WTC11 (cell line): ENCODE results near the gene MYCBP2. TPM values are rescaled to one million over a fixed set of nuclear protein-coding genes. Genes with fewer than 3 reads are reported as not detected.
A peak's percentile ranks its signal among the peaks of the same experiment; 100 is the strongest.

ENCODE experiments used
- ATAC-seq: fragments of 200-7000 bp; cut with Tn5 transposase; 2 replicates; pipeline ENCODE4 v1.10.0; 2021; ENCODE audit warnings: mild to moderate bottlenecking, moderate library complexity
- CTCF ChIA-PET: fragments of 300-600 bp; sonication (Branson Sonifier 250); formaldehyde crosslinking; loops from one replicate; lab custom pipeline; 2021; ENCODE audit warnings: antibody characterized with exemption; lab: Charles Lee
- POLR2A ChIA-PET: fragments of 350-600 bp; sonication (Branson Sonifier 250); formaldehyde crosslinking; loops from one replicate; lab custom pipeline; 2021; ENCODE audit warnings: antibody characterized with exemption; lab: Charles Lee
- DNase-seq: peaks from one replicate; pipeline ENCODE4 v3.0.0; 2021; ENCODE audit warnings: low spot score
- H3K27ac Mint-ChIP-seq: 2 replicates; pipeline ENCODE4 v1.8.0; 2021; ENCODE audit warnings: mixed read lengths
- H3K27me3 Mint-ChIP-seq: 2 replicates; pipeline ENCODE4 v1.8.0; 2021; ENCODE audit warnings: low read depth, mild to moderate bottlenecking, moderate library complexity, mixed read lengths
- H3K36me3 Mint-ChIP-seq: 2 replicates; pipeline ENCODE4 v1.8.0; 2021; ENCODE audit warnings: mixed read lengths
- H3K4me1 Mint-ChIP-seq: 2 replicates; pipeline ENCODE4 v1.8.0; 2022; ENCODE audit warnings: mixed read lengths
- H3K4me3 Mint-ChIP-seq: 2 replicates; pipeline ENCODE4 v1.8.0; 2021; ENCODE audit warnings: mild to moderate bottlenecking, moderate library complexity, mixed read lengths
- H3K9me3 Mint-ChIP-seq: 2 replicates; pipeline ENCODE4 v1.8.0; 2021; ENCODE audit warnings: mixed read lengths
- CREB1 ChIP-seq: sonication (generic); formaldehyde crosslinking; IDR thresholded peaks from 2 replicates; pipeline ENCODE4 v1.8.0; 2023; ENCODE audit warnings: mild to moderate bottlenecking, missing genetic modification reagents
- ELF4 ChIP-seq: sonication (generic); formaldehyde crosslinking; IDR thresholded peaks from 2 replicates; pipeline ENCODE4 v1.8.1; 2022; ENCODE audit warnings: low read depth, mild to moderate bottlenecking, moderate library complexity, missing genetic modification reagents
- EMX1 ChIP-seq: fragments of 250-450 bp; sonication (Bioruptor Pico); IDR thresholded peaks from 2 replicates; pipeline ENCODE4 v1.8.0; 2021; ENCODE audit warnings: mild to moderate bottlenecking
- FOXJ3 ChIP-seq: sonication (generic); formaldehyde crosslinking; IDR thresholded peaks from 2 replicates; pipeline ENCODE4 v1.9.0; 2021; ENCODE audit warnings: missing genetic modification reagents, mild to moderate bottlenecking, borderline replicate concordance
- KAT7 ChIP-seq: sonication (generic); formaldehyde crosslinking; IDR thresholded peaks from 2 replicates; pipeline ENCODE4 v1.8.1; 2023; ENCODE audit warnings: missing genetic modification reagents, mild to moderate bottlenecking, borderline replicate concordance
- NFE2L1 ChIP-seq: sonication (generic); formaldehyde crosslinking; IDR thresholded peaks from 2 replicates; pipeline ENCODE4 v1.8.1; 2023; ENCODE audit warnings: missing genetic modification reagents
- OVOL2 ChIP-seq: fragments of 250-450 bp; sonication (Bioruptor Pico); IDR thresholded peaks from 2 replicates; pipeline ENCODE4 v1.9.0; 2021; ENCODE audit warnings: mild to moderate bottlenecking, borderline replicate concordance
- ZNF423 ChIP-seq: fragments of 250-450 bp; sonication (Bioruptor Pico); IDR thresholded peaks from 2 replicates; pipeline ENCODE4 v2.1.2; 2022; ENCODE audit warnings: mild to moderate bottlenecking, moderate library complexity
- total RNA-seq: library from RNA; stranded (reverse); gene quantifications from 3 replicates; pipeline ENCODE4 v1.2.3, GENCODE V29; 2021
- TF ChIP-seq, protein P1 (sequence below): sonication (generic); formaldehyde crosslinking; IDR thresholded peaks from 2 replicates; pipeline ENCODE4 v1.8.0; 2022; ENCODE audit warnings: mild to moderate bottlenecking, missing genetic modification reagents
- TF ChIP-seq, protein P2 (sequence below): sonication (generic); formaldehyde crosslinking; IDR thresholded peaks from 2 replicates; pipeline ENCODE4 v1.8.0; 2023; ENCODE audit warnings: missing genetic modification reagents, mild to moderate bottlenecking, borderline replicate concordance
- TF ChIP-seq, protein P3 (sequence below): sonication (generic); formaldehyde crosslinking; IDR thresholded peaks from 2 replicates; pipeline ENCODE4 v1.8.0; 2022; ENCODE audit warnings: mild to moderate bottlenecking, missing genetic modification reagents
- TF ChIP-seq, protein P4 (sequence below): sonication (generic); formaldehyde crosslinking; IDR thresholded peaks from 2 replicates; pipeline ENCODE4 v1.8.0; 2022; ENCODE audit warnings: missing genetic modification reagents
- TF ChIP-seq, protein P5 (sequence below): sonication (generic); formaldehyde crosslinking; IDR thresholded peaks from 2 replicates; pipeline ENCODE4 v1.8.1; 2023; ENCODE audit warnings: mild to moderate bottlenecking, missing genetic modification reagents, moderate library complexity
- TF ChIP-seq, protein P6 (sequence below): sonication (generic); formaldehyde crosslinking; IDR thresholded peaks from 2 replicates; pipeline ENCODE4 v1.8.1; 2022; ENCODE audit warnings: low read depth, mild to moderate bottlenecking, moderate library complexity, missing genetic modification reagents, borderline replicate concordance

MYCBP2 gene
- total RNA-seq, 1 experiment from 2014 or later = 54.3 TPM

DNA sequence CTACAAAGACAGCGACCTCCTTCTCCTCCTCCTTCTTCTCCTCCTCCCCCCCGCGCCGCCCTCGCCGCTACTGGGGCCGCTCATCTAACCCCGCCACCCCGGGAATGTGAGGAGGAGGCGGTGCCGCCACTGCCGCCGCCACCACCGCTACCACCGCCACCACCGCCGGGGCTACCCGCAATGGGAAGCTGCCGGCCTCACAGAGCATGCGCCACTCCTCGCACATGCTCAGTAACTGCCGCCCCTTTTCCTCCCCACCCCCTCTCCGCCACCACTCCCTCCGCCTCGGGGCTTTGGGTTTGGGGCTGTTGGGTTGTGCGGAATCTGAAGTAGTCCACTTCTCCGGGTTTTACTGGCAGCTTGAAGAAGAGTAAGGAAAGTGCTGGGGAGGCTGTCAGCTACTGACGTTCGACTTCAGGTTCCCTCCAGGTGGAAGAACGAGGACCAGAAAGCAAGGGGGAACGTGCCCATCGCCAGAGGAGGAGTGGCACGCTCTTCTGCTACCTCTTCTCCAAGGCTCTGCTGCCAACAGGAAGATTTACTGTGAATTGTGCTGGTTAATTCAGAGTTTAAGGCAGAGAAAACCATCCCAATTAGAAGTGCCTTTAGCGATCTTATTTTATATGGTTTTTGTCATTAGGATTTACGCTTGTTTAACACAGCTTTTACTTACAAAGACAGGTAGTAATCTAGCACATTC, at the start of gene MYCBP2 (continued):
- TF ChIP-seq, protein P1, sequence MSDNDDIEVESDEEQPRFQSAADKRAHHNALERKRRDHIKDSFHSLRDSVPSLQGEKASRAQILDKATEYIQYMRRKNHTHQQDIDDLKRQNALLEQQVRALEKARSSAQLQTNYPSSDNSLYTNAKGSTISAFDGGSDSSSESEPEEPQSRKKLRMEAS (CRISPR knock-in tag) = peak; percentile 86
- TF ChIP-seq KAT7 (CRISPR knock-in tag) = no peak
- TF ChIP-seq, protein P2, sequence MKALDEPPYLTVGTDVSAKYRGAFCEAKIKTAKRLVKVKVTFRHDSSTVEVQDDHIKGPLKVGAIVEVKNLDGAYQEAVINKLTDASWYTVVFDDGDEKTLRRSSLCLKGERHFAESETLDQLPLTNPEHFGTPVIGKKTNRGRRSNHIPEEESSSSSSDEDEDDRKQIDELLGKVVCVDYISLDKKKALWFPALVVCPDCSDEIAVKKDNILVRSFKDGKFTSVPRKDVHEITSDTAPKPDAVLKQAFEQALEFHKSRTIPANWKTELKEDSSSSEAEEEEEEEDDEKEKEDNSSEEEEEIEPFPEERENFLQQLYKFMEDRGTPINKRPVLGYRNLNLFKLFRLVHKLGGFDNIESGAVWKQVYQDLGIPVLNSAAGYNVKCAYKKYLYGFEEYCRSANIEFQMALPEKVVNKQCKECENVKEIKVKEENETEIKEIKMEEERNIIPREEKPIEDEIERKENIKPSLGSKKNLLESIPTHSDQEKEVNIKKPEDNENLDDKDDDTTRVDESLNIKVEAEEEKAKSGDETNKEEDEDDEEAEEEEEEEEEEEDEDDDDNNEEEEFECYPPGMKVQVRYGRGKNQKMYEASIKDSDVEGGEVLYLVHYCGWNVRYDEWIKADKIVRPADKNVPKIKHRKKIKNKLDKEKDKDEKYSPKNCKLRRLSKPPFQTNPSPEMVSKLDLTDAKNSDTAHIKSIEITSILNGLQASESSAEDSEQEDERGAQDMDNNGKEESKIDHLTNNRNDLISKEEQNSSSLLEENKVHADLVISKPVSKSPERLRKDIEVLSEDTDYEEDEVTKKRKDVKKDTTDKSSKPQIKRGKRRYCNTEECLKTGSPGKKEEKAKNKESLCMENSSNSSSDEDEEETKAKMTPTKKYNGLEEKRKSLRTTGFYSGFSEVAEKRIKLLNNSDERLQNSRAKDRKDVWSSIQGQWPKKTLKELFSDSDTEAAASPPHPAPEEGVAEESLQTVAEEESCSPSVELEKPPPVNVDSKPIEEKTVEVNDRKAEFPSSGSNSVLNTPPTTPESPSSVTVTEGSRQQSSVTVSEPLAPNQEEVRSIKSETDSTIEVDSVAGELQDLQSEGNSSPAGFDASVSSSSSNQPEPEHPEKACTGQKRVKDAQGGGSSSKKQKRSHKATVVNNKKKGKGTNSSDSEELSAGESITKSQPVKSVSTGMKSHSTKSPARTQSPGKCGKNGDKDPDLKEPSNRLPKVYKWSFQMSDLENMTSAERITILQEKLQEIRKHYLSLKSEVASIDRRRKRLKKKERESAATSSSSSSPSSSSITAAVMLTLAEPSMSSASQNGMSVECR (CRISPR knock-in tag) = peak; percentile 82; the same call in 1 of the 2 replicates
- TF ChIP-seq, protein P3, sequence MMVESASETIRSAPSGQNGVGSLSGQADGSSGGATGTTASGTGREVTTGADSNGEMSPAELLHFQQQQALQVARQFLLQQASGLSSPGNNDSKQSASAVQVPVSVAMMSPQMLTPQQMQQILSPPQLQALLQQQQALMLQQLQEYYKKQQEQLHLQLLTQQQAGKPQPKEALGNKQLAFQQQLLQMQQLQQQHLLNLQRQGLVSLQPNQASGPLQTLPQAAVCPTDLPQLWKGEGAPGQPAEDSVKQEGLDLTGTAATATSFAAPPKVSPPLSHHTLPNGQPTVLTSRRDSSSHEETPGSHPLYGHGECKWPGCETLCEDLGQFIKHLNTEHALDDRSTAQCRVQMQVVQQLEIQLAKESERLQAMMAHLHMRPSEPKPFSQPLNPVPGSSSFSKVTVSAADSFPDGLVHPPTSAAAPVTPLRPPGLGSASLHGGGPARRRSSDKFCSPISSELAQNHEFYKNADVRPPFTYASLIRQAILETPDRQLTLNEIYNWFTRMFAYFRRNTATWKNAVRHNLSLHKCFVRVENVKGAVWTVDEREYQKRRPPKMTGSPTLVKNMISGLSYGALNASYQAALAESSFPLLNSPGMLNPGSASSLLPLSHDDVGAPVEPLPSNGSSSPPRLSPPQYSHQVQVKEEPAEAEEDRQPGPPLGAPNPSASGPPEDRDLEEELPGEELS (CRISPR knock-in tag) = peak; percentile 55; the same call in 1 of the 2 replicates
- no peak for TF ChIP-seq ELF4 (CRISPR knock-in tag)
- TF ChIP-seq, protein P4, sequence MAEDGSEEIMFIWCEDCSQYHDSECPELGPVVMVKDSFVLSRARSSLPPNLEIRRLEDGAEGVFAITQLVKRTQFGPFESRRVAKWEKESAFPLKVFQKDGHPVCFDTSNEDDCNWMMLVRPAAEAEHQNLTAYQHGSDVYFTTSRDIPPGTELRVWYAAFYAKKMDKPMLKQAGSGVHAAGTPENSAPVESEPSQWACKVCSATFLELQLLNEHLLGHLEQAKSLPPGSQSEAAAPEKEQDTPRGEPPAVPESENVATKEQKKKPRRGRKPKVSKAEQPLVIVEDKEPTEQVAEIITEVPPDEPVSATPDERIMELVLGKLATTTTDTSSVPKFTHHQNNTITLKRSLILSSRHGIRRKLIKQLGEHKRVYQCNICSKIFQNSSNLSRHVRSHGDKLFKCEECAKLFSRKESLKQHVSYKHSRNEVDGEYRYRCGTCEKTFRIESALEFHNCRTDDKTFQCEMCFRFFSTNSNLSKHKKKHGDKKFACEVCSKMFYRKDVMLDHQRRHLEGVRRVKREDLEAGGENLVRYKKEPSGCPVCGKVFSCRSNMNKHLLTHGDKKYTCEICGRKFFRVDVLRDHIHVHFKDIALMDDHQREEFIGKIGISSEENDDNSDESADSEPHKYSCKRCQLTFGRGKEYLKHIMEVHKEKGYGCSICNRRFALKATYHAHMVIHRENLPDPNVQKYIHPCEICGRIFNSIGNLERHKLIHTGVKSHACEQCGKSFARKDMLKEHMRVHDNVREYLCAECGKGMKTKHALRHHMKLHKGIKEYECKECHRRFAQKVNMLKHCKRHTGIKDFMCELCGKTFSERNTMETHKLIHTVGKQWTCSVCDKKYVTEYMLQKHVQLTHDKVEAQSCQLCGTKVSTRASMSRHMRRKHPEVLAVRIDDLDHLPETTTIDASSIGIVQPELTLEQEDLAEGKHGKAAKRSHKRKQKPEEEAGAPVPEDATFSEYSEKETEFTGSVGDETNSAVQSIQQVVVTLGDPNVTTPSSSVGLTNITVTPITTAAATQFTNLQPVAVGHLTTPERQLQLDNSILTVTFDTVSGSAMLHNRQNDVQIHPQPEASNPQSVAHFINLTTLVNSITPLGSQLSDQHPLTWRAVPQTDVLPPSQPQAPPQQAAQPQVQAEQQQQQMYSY (CRISPR knock-in tag) = peak; percentile 99
- no peak for TF ChIP-seq FOXJ3
- no peak for TF ChIP-seq EMX1
- TF ChIP-seq, protein P5, sequence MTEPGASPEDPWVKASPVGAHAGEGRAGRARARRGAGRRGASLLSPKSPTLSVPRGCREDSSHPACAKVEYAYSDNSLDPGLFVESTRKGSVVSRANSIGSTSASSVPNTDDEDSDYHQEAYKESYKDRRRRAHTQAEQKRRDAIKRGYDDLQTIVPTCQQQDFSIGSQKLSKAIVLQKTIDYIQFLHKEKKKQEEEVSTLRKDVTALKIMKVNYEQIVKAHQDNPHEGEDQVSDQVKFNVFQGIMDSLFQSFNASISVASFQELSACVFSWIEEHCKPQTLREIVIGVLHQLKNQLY (CRISPR knock-in tag) = no peak
- TF ChIP-seq NFE2L1 = 0 out of 2 replicates have a peak, but pooled peaks have one; percentile 25
- TF ChIP-seq, protein P6, sequence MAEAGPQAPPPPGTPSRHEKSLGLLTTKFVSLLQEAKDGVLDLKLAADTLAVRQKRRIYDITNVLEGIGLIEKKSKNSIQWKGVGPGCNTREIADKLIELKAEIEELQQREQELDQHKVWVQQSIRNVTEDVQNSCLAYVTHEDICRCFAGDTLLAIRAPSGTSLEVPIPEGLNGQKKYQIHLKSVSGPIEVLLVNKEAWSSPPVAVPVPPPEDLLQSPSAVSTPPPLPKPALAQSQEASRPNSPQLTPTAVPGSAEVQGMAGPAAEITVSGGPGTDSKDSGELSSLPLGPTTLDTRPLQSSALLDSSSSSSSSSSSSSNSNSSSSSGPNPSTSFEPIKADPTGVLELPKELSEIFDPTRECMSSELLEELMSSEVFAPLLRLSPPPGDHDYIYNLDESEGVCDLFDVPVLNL (CRISPR knock-in tag) = no peak
- TF ChIP-seq CREB1 (CRISPR knock-in tag) = no peak

DNA sequence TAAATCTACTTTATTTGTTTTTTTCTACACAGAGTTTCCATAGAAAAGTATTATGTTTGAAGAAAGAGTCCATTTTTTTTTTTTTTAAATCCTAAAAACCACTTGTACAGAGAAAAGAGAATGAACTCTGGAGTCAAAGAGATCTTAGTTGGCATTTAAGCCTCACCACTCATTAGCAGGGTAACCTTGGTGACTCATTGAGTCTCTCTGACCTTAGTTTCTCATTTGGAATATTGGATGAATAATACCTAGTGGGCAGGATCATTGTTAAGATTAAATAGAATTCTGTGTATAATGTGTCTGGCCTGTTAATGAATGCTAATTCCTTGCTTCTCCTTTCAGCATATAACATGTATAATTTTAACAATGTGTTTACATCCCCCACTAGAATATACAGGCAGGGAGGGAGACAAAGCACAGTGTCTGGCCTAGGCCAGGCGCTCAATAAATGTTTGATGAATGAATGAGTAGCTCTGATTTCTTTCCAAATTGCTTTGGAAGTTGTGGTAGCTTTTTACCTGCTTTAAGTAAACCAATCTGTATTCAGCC, 48.7 kb upstream of the MYCBP2 start:
- no peaks in the 10 kb centered on the region; the same call in 1 of the 2 replicates for H3K9me3 Mint-ChIP-seq
- peaks cover 34% of the 10 kb centered on the region for H3K4me1 Mint-ChIP-seq
- no peaks in the 10 kb centered on the region for H3K36me3 Mint-ChIP-seq
- ATAC-seq = no peak
- H3K27ac Mint-ChIP-seq = no peak overlapping the region
- peaks cover 4% of the 10 kb centered on the region; the same call in 1 of the 2 replicates for H3K27me3 Mint-ChIP-seq
- TF ChIP-seq ZNF423 (no peak), CREB1 (CRISPR knock-in tag) (no peak), OVOL2 (CRISPR knock-in tag) (no peak), NFE2L1 (no peak), ELF4 (CRISPR knock-in tag) (no peak)
- TF ChIP-seq, all 79 proteins: peak for 0
- ChIA-PET POLR2A (no interaction called here), CTCF (no interaction called here)
- no peak for DNase-seq
- H3K4me3 Mint-ChIP-seq = no peak overlapping the region
